ENCODE measurements around the gene SEZ6L2.
"Not testable (repeated sequence)": the region's sequence is repeated elsewhere in the genome, so short reads cannot be mapped to it uniquely, and the experiment has no call there.

SEZ6L2 gene

DNA sequence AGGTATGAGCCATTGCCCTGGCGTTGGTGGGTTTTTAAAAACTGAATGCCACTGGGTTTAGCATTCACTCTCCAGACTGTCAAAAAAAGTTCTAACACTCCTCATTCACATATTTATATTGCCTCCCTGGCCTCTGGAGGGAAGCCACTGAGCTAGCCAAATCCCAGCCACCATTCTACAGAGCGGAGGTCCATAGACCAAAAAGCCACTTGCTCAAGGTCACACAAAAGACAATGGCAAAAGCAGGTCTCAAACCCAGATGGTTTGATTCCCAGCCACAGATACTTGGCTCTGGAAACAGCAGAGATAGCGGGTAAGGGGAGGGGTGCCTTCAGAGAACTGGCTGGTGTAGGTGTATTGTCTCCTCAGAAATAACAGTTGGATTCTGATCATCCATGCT, 18.3 kb downstream of the SEZ6L2 start:
- DNase-seq = no peak

- no peak for DNase-seq
Observed at GRCh38 chr16:29878172-29878571, 21.2 kb downstream of the SEZ6L2 start.

GRCh38 chr16:29877266-29877961, 21.9 kb downstream of the SEZ6L2 start:
- no peak for DNase-seq

- DNase-seq = no peak
Observed at GRCh38 chr16:29876594-29877249, 22.6 kb downstream of the SEZ6L2 start.

GRCh38 chr16:29876217-29876593, 23.1 kb downstream of the SEZ6L2 start:
- no peak for DNase-seq

DNA sequence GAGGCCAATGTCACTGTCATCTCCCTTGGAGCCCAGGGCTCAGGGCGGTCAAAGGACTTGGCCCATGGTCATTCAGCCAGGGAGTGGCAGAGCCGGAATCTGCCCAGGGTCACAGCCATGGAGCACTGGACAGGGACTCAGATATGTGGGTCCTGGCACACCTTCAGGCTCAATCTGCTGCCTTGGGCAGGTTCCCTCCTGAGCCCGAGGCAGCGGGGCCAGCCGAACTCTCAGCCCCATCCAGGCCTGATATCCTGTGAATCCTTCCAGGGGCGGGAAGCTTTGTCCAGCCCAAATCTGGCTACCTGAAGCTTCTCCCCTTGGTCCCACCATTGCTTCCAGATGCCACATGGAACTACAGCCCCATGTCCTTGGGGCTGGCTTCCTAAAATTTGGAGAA, 24.1 kb downstream of the SEZ6L2 start:
- no peak for DNase-seq

- DNase-seq = no peak
Observed at GRCh38 chr16:29873319-29873718, 26.0 kb downstream of the SEZ6L2 start.

- no peak for DNase-seq
Observed at GRCh38 chr16:29871822-29872546, 27.4 kb downstream of the SEZ6L2 start.

GRCh38 chr16:29869067-29869466, 30.3 kb downstream of the SEZ6L2 start:
- not testable (repeated sequence) for DNase-seq

- no peak for DNase-seq
Observed at GRCh38 chr16:29868396-29869009, 30.8 kb downstream of the SEZ6L2 start.

GRCh38 chr16:29864205-29864604, 35.1 kb downstream of the SEZ6L2 start:
- DNase-seq = no peak

- DNase-seq = no peak
Observed at GRCh38 chr16:29863669-29863984, 35.7 kb downstream of the SEZ6L2 start.

- peak; percentile 97 for DNase-seq
Observed at GRCh38 chr16:29862884-29863668, 36.3 kb downstream of the SEZ6L2 start, which contains the start of gene CDIPT. CDIPT (minus strand) TSS chr16:29863226; CDS start chr16:29862857, 369 bp downstream.

- DNase-seq = peak; percentile 52
Observed at GRCh38 chr16:29862383-29862883, 36.9 kb downstream of the SEZ6L2 start.

DNA sequence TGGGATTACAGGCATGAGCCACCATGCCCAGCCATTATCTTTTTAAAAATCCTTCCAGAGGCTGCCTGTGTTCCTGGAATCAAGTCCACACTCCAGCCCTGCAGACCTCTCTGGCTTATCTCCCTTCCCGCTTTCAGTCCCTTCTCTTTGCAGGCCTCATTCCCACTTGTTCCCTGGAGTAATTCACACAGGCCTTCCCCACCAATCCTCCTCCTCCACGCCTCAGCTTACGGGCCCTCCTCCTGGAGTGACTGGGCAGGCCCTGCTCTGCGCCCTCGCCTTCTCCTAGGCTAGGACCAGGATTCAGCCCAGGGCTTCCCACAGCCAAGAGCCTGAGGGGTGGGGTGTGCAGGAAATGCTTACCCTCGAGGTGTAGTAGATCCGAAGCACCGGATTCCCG, 39.1 kb downstream of the SEZ6L2 start:
- no peak for DNase-seq

- no peak for DNase-seq
Observed at GRCh38 chr16:29858974-29859373, 40.4 kb downstream of the SEZ6L2 start.

DNA sequence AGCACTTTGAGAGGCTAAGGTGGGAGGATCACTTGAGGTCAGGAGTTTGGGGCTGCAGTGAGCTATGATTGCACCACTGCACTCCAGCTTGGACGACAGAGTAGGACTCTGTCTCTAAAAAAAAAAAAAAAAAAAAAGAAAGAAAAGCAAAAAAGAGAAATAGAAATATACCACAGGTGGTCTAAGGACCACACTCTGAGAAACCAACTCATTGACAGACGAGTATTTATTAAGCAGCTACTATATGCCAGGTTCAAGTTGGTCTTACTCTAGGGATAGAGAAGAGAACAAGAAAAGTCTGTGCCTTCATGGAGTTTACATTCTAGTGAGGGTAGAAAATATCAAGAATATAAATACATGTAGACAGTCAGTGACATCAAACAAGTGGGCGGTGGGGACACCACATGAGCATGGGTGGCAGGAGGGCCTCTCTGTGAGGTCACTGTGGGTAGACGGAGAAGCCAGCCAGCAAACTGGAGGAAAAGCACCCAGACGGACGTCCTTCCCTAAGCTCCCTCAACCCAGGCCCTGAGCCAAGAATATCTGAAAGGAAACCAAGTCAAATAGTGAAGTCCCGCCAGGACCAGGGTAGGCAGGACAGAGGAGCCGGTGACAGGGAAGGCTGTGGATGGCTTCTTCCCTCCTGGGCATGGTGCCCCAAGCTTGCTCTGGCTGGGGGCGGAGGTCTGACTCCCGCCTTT, 41.1 kb downstream of the SEZ6L2 start:
- no peak for DNase-seq

- DNase-seq = no peak
Observed at GRCh38 chr16:29857133-29857760, 42.1 kb downstream of the SEZ6L2 start.

- DNase-seq = no peak
Observed at GRCh38 chr16:29854520-29855100, 44.7 kb downstream of the SEZ6L2 start.

GRCh38 chr16:29852654-29853053, 46.7 kb downstream of the SEZ6L2 start:
- no peak for DNase-seq

GRCh38 chr16:29850998-29851397, 48.4 kb downstream of the SEZ6L2 start:
- DNase-seq = no peak

Data from NCI-H146 (cell line).